Amygdala (tissue), 56 donors: ENCODE data around the gene ZP1.

Source experiments
- DNase-seq, 56 donors: peaks; one replicate each; lab custom pipeline; 2025; lab: John Stamatoyannopoulos, UW

ZP1 gene

DNA sequence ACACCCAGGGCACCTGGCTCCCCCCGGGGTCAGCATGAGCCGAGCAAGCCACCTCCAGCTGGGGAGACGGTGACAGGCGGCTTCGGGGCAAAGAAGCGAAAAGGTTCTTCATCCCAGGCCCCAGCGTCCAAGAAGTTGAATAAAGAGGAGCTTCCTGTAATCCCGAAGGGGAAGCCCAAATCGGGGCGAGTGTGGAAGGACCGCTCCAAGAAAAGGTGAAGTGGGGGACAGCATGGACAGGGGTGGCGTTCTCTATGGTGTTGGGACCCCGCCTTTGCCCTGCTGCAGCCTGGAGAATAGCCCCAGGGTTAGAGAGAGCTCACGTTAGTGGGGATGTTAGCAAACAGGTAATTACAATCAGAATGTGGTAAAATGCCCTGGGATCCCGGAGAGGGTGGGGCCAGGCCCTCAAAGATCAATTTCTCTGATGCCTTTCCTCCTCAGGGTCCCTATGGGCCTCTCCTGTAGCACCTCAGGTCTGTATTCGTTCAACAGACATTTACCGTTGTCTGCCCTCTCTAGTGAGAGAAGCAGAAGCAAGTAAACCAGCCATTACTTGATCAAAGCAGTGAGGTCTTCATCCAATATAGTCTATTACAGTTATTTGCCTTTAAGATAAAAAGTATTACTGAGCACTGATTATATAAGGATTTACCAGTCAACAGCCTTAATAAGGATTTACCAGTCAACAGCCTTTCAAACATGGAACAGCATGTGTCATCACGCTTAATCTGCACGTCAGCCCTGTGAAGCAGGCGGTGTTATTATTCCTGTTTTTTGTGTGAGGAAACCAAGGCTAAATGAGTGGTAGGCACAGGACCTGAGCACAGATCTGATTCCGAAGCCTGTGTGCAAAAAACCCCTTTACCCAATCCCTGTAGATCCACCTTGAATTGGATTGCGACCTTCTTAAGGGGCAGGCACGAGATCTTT, 24.4 kb upstream of the ZP1 start:
- DNase-seq: no peak

DNA sequence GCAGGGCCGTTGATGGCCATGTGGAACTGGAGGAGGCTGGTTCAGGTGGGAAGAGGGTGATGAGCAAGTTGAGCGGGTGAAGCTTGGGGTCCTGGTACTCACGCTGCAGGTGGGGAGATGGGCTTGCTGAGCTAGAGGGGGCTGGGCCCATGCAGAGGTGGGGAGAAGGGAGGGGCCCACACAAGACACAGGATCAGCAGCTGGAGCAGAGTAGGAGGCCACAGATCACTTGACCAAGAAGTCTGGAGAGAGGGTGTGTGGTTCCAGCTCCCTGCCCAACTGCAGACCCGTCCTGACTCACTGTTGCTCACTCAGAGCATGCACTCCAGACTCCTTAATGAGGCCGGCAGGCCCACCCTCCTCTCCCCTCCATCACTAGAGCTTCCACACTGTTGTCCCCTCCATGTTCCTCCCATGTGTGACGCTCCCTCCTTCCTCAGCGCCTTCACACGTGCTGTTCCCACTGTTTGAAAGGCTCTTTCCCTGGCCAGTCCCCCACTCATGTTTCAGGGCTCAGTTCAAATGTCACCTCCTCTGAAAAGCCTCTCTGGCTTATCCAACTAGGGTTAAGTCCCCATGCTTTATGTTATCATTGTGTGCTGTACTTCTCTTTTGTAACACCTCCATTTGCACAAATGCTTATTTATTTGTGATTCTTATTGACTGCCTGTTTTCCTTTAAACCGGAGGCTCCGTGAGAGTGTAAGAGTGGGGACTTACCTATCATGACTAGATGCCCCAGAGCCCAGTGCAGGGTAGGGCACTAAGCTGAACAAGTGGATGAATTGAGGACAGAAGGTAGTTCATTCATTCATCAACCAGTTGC, 23.1 kb upstream of the ZP1 start:
- DNase-seq: no peak

DNA sequence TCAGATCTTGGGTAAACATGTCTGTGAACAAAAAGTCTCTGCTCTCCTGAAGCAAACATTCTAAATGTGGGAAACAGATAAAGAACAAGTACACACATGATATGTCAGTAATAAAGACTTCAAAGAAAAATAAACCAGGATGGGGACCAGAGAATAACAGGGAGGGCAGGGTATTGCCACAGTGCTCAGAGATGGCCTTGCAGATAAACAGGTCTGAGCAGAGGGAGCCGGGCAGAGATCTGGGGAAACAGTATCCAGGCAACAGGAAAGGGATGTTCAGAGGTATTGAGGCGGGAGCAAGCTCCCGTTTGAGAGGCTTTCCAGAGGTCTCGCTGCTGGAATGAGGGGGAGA, 22.5 kb upstream of the ZP1 start:
- no peak for DNase-seq

DNA sequence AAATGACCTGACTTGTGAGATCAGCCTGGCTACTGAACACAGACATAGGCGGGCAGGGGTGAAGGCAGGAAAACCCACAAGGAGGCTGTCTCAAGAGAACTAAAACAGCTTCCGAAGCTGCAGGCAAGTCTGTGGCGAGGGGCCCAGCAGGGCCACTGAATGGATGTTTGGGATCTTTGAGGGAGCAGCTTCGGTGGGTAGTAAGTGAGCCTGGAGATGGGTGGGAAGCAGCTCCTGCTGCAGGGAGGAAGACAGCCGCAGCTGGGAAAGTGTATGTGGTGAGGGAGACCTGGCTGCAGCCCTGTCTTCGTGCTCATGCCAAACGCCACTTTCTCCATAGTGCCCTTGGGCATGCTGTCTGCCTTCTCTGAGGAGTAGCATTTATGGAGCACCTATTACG, 22.0 kb upstream of the ZP1 start:
- DNase-seq: no peak

DNA sequence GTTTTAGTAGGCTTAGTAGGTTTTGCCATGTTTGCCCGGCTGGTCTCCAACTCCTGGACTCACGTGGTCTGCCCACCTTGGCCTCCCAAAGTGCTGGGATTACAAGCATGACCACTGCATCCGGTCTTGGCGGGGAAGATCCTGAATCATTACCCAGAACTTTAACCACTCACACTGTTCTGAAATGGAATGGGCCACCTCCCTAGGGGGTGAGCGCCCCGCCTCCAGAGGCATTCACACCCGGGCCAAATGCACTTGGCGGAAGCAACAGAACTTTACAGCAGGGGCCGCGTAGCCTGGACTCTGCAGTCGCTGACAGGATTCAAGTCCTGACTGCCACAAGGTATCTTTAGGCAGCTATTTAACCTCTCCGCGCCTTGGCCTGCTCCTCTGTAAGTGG, 20.1 kb upstream of the ZP1 start:
- DNase-seq: no peak

DNA sequence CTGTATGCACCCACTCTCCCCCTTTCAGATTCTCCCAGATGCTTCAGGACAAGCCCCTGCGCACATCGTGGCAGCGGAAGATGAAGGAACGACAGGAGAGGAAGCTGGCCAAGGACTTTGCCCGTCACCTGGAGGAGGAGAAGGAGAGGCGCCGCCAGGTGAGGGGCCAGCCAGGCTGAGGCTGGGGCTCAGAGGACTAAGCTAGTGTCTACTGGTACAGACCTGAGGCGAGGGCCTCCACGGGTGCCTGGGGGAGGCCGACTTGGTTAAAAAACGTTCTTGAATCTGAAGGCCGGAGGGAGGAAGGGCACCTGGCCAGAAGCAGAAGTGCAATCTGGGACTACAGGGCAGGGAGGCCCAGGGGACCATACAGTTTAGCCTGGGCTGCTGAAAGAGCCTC, 19.4 kb upstream of the ZP1 start:
- no peak for DNase-seq

DNA sequence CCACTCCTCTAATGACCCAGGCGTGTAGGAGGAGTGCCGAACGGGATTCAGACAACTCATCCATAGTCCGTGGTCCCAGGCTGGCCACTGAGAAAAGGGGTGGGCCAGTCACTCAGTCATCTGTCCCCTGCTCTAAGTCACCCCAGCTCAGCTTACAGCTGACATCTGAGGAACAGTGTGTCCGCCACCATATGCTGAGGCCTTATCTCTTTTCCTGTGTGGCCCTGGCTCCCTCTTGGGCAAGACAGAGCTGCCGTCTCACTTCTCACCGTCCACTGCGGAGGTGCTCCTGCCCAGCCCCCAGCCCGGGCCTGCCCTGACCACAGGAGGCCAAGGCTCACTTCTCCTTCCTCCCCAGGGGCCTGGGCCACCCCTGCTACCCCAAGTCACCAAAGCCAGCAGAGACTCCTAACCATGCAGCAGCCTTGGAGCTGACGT, 18.6 kb upstream of the ZP1 start:
- no peak for DNase-seq

DNA sequence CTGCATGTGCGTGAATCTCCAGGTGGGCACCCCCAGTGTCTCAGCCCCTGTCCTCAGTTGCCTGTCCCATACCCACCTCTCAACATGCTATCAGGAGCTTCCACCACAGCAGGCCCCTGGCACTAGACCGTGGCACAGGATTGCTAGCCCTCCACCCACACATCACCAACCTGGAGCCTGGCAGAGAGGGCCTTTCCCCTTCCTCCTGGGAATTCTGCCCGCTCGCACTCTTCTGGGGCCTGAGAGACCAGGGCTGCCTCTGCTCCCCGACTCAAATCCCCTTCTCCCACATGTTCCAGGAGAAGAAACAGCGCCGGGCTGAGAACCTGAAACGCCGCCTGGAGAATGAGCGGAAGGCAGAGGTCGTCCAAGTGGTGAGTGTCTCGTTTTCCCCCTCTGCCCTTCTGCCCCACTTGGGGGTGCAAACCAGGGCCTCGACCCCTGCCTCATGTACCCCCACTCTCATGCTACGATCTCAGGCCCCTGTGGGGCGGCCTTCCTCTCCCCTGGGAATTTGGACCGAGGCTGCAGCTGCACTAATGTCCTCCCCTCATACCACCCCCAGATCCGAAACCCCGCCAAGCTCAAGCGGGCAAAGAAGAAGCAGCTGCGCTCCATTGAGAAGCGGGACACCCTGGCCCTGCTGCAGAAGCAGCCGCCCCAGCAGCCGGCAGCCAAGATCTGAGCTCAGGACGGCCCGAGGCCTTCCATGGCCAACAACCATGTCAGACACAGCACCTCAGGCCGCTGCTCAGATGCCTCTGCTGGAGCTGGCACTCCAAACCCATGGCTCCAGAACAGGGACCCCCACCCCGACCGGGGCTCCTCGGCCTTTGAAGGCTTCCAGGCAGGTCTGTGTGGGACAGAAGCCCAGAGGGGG, 17.5 kb upstream of the ZP1 start:
- no peak for DNase-seq

DNA sequence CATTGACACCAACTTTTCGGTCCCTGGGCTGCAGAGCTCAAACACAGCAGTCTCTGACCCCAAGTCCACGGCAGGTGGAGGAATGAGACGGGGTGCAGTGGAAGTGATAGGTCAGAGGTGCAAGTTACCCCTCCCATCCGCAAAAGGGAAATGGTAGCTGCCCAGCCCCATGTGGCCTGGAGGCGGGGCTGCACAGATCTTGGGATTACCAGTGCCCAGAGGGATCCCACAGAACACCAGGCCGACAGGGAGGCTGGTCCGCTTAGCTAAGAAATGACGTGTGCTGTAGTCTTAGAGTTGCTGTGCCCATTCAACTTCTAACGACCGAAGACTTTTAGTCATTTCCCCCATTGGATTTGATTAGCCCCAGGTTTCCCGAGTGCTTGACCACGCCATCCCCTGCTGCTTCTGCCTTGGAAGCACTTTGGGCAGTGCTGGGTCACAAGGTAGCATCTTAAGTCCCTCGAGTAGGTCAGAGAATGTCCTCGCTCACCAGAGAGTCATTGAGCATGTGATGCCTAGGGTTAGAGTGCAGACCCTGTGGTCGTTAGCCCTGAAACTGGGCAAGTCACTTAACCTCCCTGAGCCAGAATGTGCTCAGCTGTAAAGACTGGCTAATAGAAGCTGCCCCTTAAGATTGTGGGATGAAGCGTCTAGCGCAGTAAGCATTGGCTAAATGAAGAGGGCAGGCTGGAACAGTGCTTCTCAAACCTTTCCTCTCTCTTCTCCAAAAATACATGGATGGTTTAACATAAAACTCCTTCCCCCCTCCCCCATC, 15.8 kb upstream of the ZP1 start:
- no peak for DNase-seq

DNA sequence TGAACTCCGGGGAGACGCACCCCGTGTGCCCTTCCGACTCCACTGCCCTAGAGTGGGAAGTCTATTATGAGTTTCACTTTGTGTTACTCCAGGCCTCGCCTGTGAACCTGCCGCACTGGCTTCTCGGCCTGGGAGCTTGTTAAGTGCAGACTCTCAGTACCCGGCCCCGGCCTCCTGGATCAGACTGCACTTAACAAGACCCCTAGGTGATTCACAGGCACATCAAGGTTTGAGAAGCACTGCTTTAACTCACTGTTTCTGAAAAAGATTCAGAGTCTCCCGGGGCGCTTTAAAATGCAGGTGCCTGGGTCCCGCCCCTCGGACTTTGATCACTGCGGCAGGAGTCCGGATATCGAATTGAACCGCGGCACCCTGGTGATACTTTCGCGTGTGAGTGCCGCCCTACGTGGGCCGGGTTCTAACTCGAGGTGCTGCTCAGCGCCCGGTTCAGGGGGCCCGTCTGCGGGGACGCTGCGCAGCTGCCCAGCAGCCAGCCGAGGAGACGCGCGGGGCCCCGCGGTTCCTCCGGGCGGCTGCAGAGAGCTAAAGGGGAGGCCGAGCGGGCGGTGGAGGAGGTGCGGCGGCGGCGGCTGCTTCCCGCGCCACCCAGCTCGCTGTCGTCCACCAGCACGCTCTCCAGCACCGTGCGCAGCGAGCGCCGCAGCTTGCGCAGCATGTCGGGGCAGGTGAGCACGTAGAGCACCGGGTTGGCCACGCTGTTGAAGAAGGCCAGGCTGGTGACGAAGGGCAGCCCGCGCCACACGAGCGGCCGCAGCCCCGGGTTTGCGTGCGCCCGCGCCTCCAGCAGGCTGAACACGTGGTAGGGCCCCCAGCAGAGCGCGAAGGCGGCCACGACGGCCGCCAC, 15.0 kb upstream of the ZP1 start:
- DNase-seq: no peak

DNA sequence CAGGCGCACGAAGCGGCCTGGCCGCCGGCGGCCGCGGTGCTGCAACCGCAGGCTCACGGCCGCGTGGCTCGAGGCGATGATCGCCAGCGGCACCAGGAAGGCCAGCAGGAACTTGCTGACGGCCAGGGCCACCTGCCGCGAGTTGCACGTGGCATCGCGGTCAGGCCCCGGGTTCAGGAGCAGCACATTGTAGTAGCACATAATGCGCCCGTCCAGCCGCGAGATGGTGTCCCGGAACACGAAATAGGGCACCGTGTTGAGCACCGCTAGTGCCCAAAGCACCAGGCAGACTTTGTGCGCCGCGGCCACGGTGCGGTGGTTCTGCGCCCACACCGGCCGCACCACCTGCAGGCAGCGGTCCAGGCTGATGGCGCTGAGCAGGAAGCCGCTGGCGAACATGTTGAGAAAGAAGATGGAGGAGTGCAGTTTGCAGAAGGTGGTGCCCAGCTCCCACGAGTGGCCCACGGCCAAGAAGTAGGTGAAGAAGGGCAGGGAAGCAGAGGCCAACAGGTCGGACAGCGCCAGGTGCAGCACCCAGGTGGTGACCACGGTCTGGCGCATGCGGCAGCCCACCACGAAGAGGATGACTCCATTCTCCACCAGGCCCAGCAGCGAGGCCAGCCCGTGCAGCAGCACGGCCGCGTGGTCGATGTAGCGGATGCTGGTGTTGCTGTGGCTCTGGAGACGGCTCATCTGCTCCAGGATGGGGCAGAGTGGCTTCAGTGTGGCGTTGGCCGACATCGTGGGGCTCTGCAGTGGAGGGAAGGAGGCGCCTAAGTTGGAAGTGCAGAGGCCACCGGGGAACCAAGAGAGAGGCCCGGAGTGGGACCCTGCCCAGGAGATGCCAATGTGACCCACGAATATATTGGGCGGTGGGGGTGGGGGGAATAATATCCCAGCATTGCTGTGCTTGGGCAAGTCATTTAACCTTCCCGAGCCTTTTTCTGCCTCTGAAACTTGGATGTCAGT, 14.1 kb upstream of the ZP1 start:
- no peak for DNase-seq

DNA sequence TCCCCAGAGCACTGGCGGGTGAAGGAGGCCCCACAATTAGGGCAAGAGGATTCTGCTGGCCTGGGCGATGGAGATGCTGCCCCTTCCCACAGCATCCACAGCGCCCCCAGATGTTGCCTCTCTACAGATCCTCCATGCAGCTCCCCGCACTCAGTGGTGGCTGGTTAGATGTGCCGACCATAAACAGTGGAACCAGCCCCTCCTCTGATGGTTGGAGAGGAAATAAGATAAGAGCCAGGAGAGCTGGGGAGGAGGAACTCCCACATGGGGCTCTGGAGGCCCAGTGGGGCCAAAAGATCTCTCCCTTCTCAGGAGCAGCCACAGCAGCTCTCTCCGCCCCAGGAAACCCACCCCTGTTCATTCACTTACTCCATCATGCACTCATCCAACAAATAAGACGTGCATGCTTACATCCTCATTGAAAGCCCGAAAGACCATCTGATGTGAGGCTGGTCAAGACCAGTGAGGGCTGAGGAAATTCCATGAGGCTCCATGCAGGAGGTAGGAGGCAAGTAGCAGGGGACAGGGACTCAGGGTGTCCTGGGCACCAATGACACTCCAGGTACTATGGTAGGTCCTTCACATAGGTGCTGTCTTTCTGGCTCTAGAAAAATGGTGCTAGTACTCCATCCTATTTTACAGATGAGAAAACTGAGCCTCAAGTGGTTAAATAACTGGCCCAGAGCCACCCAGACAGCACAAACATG, 13.0 kb upstream of the ZP1 start:
- no peak for DNase-seq

DNA sequence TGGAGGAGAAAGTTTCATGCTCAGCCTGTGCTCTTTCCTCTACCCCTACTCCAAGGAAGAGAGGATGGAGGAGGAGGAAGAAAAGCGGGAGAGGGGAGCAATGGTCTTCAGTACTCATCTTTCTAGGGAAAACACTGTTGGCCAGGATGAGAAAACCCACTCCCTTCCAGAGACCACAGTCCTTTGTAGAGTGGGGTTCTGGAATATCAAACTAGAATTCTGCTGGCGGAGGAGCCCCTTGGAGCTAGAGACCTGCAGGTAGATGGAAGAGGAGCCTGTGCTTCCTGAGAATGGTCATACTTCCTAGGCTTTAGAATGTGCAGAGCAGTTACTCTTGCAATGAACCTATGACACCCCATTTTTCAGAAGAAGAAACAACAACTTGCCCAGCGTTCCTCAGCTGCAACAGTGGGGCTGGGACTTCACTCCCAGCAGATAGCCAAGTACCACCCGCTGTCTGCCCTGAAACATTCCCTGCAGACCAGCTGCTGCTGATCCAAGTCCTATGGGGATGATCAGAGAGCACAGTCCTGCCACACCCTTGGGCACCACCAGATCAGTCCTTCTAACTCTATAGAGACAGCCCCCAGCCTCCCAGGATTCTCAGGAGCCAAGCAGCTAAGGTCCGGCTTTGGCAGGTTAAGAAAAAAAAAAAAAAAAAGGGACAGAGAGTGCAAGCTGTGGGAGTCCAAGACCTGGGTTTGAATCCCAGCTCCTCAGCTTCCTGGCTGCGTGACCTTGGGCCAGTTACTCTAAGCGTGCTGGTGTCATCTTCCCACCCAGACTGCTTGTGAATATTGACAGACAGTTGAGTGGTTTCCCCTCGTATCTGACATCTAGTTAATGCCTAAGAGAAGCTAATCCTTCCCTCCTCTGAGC, 12.3 kb upstream of the ZP1 start:
- DNase-seq: no peak

DNA sequence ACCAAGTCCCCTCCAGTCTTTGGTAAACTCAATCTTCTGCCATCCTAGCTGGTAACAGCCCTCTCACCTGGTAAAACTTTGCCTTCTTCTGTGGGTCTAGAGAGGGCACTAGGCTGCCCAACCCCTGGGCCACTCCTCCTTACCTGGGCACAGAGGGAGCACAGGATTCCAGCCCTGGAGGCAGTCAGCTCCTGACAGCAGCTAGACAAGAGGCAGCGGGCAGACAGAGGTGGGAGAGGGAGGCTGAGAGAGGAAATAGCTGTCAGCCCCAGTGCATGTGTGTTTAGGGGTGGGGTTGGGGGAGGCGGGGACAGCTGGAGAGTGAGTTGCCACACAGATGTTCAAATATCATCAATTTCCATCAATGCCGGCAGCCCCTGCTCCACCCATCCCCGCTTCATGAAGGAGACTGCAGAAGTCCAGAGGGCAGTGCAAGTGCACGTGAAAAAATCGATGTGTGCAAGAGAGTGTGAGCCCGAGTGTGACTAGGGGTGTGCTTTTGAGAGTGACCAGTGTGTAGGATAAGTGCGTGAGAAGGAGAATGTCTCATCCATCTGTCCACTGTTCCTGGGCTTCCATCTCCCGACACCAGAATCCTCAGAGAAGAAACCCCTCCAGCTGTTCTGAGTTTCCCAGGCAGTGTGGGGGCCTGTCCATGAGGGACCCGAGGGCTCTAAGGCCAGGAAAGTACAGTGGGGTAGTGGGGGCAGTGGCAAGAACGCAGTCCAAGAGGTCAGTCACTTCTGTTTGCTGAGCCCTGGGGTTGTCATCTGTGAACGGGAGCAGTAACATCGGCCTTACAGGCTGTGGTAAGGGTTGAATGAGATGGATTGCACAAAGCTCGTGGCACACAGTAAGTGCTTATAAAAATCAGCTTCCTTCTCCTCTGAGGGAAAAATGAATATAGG, 11.4 kb upstream of the ZP1 start, which contains the start of gene PTGDR2:
PTGDR2 (minus strand) TSS at position 225 of the 908 bp plus-strand sequence. CDS start 2,228 bp downstream, outside the sequence.
- no peak for DNase-seq
